BLaER1 (cell line): ENCODE measurements around the gene RAN.
"Not testable (repeated sequence)": the region's sequence is repeated elsewhere in the genome, so short reads cannot be mapped to it uniquely, and the experiment has no call there.

Source experiments
- H3K27ac ChIP-seq: shearing (Covaris generic); formaldehyde crosslinking; 2 replicates; pipeline ENCODE4 v1.8.1; 2022
- H3K27me3 ChIP-seq: shearing (Covaris generic); formaldehyde crosslinking; 2 replicates; pipeline ENCODE4 v1.8.1; 2022
- H3K36me3 ChIP-seq: shearing (Covaris generic); formaldehyde crosslinking; 2 replicates; pipeline ENCODE4 v1.8.1; 2022
- H3K4me1 ChIP-seq: shearing (Covaris generic); formaldehyde crosslinking; 2 replicates; pipeline ENCODE4 v1.8.1; 2022
- H3K4me2 ChIP-seq: shearing (Covaris generic); formaldehyde crosslinking; 2 replicates; pipeline ENCODE4 v1.8.1; 2022
- H3K4me3 ChIP-seq: shearing (Covaris generic); formaldehyde crosslinking; 2 replicates; pipeline ENCODE4 v1.8.1; 2022
- H3K9ac ChIP-seq: shearing (Covaris generic); formaldehyde crosslinking; 2 replicates; pipeline ENCODE4 v1.8.1; 2022
- H3K9me3 ChIP-seq: shearing (Covaris generic); formaldehyde crosslinking; 2 replicates; pipeline ENCODE4 v1.8.1; 2022
- H4K20me1 ChIP-seq: shearing (Covaris generic); formaldehyde crosslinking; 2 replicates; pipeline ENCODE4 v1.8.1; 2022
- Cebpa-rat ChIP-seq: shearing (Covaris generic); IDR thresholded peaks from 2 replicates; pipeline ENCODE4 v1.8.1; 2022

Gene RAN

DNA sequence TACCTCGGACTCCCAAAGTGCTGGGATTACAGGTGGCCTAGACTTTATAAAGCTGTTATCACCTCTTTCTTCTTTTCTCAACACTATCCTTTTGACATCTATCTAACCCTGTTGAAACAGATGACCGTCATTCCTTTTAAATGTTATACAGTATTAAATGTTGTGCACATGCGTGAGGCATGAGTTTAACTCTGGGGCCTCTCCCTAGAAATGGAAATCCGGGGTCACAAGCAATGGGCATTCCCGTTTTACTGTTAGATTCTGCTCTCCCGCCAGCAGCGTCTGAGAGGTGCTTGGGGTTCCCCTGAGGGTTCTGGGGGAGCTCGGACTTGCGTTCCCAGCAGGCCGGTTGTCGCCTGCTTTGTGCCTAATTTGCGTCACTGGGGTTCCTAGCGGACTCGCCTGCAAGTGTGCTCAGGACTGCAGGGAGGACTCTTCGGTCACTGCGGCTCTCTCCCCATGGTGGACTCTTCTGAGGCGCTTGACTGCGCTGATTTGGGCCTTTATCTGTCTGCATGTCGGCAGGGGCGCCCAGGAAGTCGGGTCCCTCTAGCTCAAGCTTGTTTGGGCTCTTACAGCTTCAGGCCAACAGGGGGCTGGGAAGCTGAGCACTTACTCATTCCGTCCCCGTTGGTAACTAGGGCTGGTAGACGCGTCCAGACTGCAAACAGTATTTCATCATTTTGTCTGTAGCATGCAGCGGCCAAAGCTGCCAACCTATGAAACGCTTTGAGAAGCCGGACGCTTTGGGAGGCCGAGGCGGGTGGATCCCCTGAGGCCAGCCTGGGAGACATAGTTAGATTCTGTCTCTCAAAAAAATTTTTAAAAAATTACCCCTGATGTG is 1.2 kb upstream of the RAN start:
- Histone ChIP-seq H3K27me3 (no peaks in the 10 kb centered on the region), H3K27ac (peak overlapping the region; percentile 92), H3K4me1 (peaks cover 37% of the 10 kb centered on the region), H3K4me3 (peak overlapping the region; percentile 94), H3K4me2 (peak overlapping the region; percentile 96), H3K36me3 (peaks cover 31% of the 10 kb centered on the region), H3K9ac (peak overlapping the region; percentile 99), H3K9me3 (no peaks in the 10 kb centered on the region), H4K20me1 (peaks cover 28% of the 10 kb centered on the region)
- TF ChIP-seq Cebpa-rat: no peak

DNA sequence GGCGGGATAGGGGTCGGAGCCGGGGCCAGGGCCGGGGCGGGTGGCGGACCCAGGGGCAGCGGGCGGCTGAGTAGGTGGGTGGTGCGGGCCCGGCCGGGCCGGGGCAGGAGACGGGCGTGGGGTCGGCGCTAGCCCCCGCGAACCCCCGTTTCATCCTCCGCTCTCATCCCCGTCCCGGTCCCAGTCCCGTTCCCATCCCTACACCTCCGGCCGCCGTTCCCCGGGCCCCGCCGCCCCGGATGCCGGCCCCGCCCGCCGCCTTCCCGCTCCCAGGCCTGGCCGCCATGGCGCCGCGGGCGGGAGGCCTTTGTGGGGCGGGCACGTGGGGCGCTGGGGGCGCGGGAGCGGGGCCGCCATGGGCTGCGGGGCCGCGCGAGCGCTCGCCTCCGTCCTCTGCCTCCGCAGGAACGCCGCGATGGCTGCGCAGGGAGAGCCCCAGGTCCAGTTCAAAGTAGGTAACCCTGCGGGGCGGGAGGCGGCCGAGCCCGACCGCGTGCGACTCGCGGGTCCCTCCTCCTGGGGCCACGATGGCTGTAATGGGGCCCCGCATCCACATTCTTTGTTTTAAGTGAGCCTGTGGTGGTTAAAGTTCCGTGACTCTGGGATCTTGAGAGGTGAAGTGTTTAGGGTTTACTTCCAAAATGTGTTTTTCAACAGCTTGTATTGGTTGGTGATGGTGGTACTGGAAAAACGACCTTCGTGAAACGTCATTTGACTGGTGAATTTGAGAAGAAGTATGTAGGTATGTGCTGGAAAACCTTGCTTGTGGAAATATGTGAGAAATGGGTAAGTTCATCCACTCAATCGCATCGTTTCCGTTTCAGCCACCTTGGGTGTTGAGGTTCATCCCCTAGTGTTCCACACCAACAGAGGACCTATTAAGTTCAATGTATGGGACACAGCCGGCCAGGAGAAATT is 572 bp downstream of the RAN start:
- Histone ChIP-seq H3K36me3 (peaks cover 49% of the 10 kb centered on the region), H4K20me1 (peaks cover 46% of the 10 kb centered on the region), H3K4me2 (peak overlapping the region; percentile 90), H3K27me3 (no peaks in the 10 kb centered on the region), H3K9me3 (no peaks in the 10 kb centered on the region), H3K4me1 (peaks cover 53% of the 10 kb centered on the region), H3K9ac (peak overlapping the region; percentile 99), H3K4me3 (peak overlapping the region; percentile 94), H3K27ac (peak overlapping the region; percentile 99)
- TF ChIP-seq Cebpa-rat: no peak

DNA sequence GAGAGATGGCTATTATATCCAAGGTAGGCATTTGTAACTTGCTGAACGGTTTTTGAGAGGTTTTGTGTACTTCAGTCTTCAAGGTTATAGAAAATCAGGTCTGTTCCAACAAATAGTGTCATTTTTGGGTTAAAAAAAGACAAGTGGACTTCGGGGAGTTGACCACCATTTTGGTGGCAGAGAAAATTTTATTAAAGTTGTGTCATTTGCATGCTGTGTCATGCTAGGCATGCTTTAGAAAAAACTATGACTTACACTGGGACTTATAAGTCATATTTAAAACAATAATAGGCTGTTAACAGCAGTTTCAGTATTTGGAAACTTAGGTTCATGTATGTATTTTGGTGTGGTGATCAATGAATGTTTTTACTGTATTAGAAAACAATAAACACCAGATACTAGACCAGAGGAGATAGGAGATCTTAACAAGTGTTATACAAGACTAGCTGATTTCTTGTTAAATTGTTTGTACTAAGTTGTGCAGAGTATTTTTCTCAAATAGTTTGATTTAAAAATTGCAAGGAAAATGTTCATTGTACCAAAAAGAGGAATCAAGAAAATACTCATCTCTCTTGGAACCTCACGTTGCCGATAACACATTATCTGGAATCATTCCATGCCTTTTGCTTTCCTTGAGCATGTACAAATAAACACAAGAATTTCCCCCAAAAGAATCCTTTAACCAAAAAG is 1.4 kb downstream of the RAN start:
- peaks cover 54% of the 10 kb centered on the region for H4K20me1 ChIP-seq
- H3K36me3 ChIP-seq: peaks cover 52% of the 10 kb centered on the region
- H3K9ac ChIP-seq: peak overlapping the region; percentile 99
- peaks cover 61% of the 10 kb centered on the region for H3K4me1 ChIP-seq
- peak overlapping the region; percentile 94 for H3K4me3 ChIP-seq
- H3K27ac ChIP-seq: peak overlapping the region; percentile 99
- no peaks in the 10 kb centered on the region for H3K27me3 ChIP-seq
- TF ChIP-seq Cebpa-rat: no peak
- peak overlapping the region; percentile 90 for H3K4me2 ChIP-seq
- H3K9me3 ChIP-seq: no peaks in the 10 kb centered on the region

DNA sequence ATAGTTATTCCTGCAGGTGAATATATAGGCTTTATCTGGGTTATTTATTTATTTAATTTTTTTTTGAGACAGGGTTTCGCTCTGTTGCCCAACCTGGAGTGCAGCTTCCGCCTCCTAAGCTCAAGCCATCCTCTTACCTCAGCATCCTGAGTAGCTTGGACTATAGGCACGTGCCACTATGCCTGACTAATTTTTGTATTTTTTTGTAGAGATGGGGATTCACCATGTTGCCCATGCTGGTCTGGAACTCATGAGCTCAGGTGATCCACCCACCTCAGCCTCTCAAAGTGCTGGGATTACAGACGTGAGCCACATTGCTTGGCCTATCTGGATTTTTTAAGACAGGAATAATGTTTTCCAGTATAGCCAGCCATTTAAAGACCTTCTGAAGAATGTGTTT is 2.0 kb downstream of the RAN start:
- Histone ChIP-seq H3K27ac (peak overlapping the region; percentile 23; the same call in 1 of the 2 replicates), H3K9me3 (no peaks in the 10 kb centered on the region), H3K4me1 (peaks cover 67% of the 10 kb centered on the region), H4K20me1 (peaks cover 58% of the 10 kb centered on the region), H3K36me3 (peaks cover 52% of the 10 kb centered on the region), H3K4me2 (peak overlapping the region; percentile 90), H3K27me3 (no peaks in the 10 kb centered on the region), H3K4me3 (peak overlapping the region; percentile 94), H3K9ac (peak overlapping the region; percentile 99)
- no peak for TF ChIP-seq Cebpa-rat

DNA sequence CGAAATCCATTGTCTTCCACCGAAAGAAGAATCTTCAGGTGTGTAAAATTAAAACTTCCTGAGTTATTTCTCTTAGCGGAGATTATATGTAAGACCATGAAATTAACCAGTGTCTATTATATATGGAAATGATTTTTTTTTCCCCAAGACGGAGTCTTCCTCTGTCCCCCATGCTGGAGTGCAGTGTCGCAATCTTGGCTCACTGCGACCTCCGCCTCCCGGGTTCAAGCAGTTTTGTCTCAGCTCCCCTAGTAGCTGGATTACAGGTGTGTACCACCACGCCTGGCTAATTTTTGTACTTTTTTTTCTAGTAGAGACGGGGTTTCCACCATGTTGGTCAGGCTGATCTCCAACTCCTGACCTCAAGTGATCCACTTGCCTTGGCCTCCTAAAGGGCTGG is 2.8 kb downstream of the RAN start:
- Histone ChIP-seq H3K9ac (peak overlapping the region; percentile 5; the same call in 1 of the 2 replicates), H3K4me2 (peak overlapping the region; percentile 90), H3K27me3 (no peaks in the 10 kb centered on the region), H3K27ac (no peak overlapping the region; the same call in 1 of the 2 replicates), H4K20me1 (peaks cover 66% of the 10 kb centered on the region), H3K4me1 (peaks cover 75% of the 10 kb centered on the region), H3K9me3 (no peaks in the 10 kb centered on the region), H3K4me3 (peak overlapping the region; percentile 94; the same call in 1 of the 2 replicates), H3K36me3 (peaks cover 52% of the 10 kb centered on the region)
- peak; percentile 64 for TF ChIP-seq Cebpa-rat

DNA sequence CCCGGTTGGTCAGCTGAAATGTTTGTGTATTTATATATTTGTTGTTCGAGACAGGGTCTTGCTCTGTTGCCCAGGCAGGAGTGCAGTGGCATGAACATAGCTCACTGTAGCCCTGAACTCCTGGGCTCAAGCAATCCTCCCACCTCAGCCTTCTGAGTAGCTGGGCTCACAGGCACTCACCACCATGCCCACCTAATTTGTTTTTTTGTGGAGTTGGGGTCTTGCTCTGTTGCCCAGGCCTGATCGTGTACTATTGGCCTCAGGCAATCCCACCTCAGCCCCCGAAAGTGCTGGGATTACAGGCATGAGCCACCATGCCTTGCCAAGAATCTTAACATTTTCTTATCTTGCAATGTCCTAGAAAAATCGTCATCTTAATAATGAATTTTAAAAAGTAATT is 3.3 kb downstream of the RAN start:
- Histone ChIP-seq H3K4me1 (peaks cover 80% of the 10 kb centered on the region), H3K4me3 (no peak overlapping the region), H3K4me2 (peak overlapping the region; percentile 90), H3K27ac (no peak overlapping the region; the same call in 1 of the 2 replicates), H3K36me3 (peaks cover 52% of the 10 kb centered on the region), H4K20me1 (peaks cover 68% of the 10 kb centered on the region), H3K27me3 (no peaks in the 10 kb centered on the region), H3K9me3 (no peaks in the 10 kb centered on the region), H3K9ac (peak overlapping the region; percentile 5; the same call in 1 of the 2 replicates)
- TF ChIP-seq Cebpa-rat: no peak

DNA sequence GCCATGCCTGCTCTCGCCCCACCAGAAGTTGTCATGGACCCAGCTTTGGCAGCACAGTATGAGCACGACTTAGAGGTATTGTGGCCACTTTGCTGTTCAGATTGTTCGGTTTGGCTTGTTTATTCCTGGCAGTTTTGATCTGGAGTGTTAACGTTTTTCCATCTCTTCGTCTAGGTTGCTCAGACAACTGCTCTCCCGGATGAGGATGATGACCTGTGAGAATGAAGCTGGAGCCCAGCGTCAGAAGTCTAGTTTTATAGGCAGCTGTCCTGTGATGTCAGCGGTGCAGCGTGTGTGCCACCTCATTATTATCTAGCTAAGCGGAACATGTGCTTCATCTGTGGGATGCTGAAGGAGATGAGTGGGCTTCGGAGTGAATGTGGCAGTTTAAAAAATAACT is 3.8 kb downstream of the RAN start:
- not testable (repeated sequence) for H3K27me3 ChIP-seq, H3K4me3 ChIP-seq, H3K9me3 ChIP-seq, H3K27ac ChIP-seq, H3K9ac ChIP-seq
- peaks cover 68% of the 10 kb centered on the region for H4K20me1 ChIP-seq
- peaks cover 52% of the 10 kb centered on the region for H3K36me3 ChIP-seq
- peak overlapping the region; percentile 90; the same call in 1 of the 2 replicates for H3K4me2 ChIP-seq
- H3K4me1 ChIP-seq: peaks cover 82% of the 10 kb centered on the region

DNA sequence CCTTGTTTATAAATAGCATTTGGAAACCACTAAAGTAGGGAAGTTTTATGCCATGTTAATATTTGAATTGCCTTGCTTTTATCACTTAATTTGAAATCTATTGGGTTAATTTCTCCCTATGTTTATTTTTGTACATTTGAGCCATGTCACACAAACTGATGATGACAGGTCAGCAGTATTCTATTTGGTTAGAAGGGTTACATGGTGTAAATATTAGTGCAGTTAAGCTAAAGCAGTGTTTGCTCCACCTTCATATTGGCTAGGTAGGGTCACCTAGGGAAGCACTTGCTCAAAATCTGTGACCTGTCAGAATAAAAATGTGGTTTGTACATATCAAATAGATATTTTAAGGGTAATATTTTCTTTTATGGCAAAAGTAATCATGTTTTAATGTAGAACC is 4.4 kb downstream of the RAN start:
- Histone ChIP-seq H3K4me2 (no peak overlapping the region; the same call in 1 of the 2 replicates), H3K9ac (no peak overlapping the region), H4K20me1 (peaks cover 68% of the 10 kb centered on the region), H3K36me3 (peaks cover 52% of the 10 kb centered on the region), H3K4me3 (no peak overlapping the region), H3K27me3 (no peaks in the 10 kb centered on the region), H3K9me3 (no peaks in the 10 kb centered on the region), H3K27ac (no peak overlapping the region), H3K4me1 (peaks cover 80% of the 10 kb centered on the region)
- TF ChIP-seq Cebpa-rat: no peak

DNA sequence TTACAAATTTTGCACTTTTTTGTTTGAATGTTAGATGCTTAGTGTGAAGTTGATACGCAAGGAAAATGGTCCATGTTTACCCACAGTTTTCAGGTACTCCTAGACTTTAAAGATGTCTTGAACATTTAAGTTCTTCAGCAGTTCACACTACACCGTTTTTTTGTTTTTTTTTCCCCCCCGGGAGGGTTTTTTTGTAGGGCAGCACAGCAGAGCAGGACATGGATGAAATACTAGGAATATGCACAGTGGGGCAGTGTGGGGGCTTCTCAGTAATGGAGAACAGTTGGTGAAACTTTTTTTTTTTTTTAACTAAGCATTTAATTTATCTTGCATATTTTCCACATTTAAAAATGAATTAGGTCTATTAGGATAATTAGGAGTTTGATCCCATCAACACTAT is 4.9 kb downstream of the RAN start:
- peaks cover 52% of the 10 kb centered on the region for H3K36me3 ChIP-seq
- no peaks in the 10 kb centered on the region for H3K27me3 ChIP-seq
- TF ChIP-seq Cebpa-rat: no peak
- peaks cover 68% of the 10 kb centered on the region for H4K20me1 ChIP-seq
- no peak overlapping the region; the same call in 1 of the 2 replicates for H3K4me2 ChIP-seq
- H3K27ac ChIP-seq: no peak overlapping the region
- H3K9me3 ChIP-seq: no peaks in the 10 kb centered on the region
- no peak overlapping the region for H3K9ac ChIP-seq
- H3K4me1 ChIP-seq: peaks cover 78% of the 10 kb centered on the region
- no peak overlapping the region for H3K4me3 ChIP-seq
